Activated CD8-positive, alpha-beta T cell treated with anti-CD3 and anti-CD28 coated beads for 36 hours (primary cell): ENCODE results near the gene PLSCR1. TPM values are rescaled to one million over a fixed set of nuclear protein-coding genes. Genes with fewer than 3 reads are reported as not detected.

Experiments used
- ATAC-seq: fragments of 200-7000 bp; cut with Tn5 transposase; one replicate; pipeline ENCODE4 v1.10.0; 2021; ENCODE audit warnings: mild to moderate bottlenecking, moderate library complexity
- CTCF ChIA-PET: fragments of 350-600 bp; sonication (Branson Sonifier 250); formaldehyde crosslinking; loops from one replicate; lab custom pipeline; 2021; ENCODE audit warnings: antibody characterized with exemption; lab: Charles Lee
- POLR2A ChIA-PET: fragments of 350-600 bp; sonication (Branson Sonifier 250); formaldehyde crosslinking; loops from one replicate; lab custom pipeline; 2021; ENCODE audit warnings: antibody characterized with exemption; lab: Charles Lee
- DNase-seq: peaks from one replicate; pipeline ENCODE4 v3.0.0-alpha.2; 2020
- H3K27ac Mint-ChIP-seq: one replicate; pipeline ENCODE4 v1.8.0; 2021; ENCODE audit warnings: mild to moderate bottlenecking, mixed read lengths
- H3K27me3 Mint-ChIP-seq: one replicate; pipeline ENCODE4 v1.8.0; 2021; ENCODE audit warnings: mixed read lengths
- H3K36me3 Mint-ChIP-seq: one replicate; pipeline ENCODE4 v1.8.0; 2021; ENCODE audit warnings: low read depth, mixed read lengths
- H3K4me1 Mint-ChIP-seq: one replicate; pipeline ENCODE4 v1.8.0; 2021; ENCODE audit warnings: low read depth, mixed read lengths
- H3K4me3 Mint-ChIP-seq: one replicate; pipeline ENCODE4 v1.8.0; 2021; ENCODE audit warnings: mild to moderate bottlenecking, moderate library complexity, mixed read lengths
- H3K9me3 Mint-ChIP-seq: one replicate; pipeline ENCODE4 v1.8.0; 2021; ENCODE audit warnings: mixed read lengths
- CTCF ChIP-seq: fragments of 200-600 bp; IDR thresholded peaks from one replicate; pipeline ENCODE4 v1.8.0; 2022; ENCODE audit warnings: antibody characterized with exemption, mild to moderate bottlenecking
- intact Hi-C: fragments of 100-400 bp; cut with micrococcal nuclease; formaldehyde crosslinking; loops from one replicate; pipeline ENCODE4 v1.10.0; 2022
- total RNA-seq, 2 experiments: library from RNA; stranded (reverse); gene quantifications; one replicate each; pipeline ENCODE4 v1.2.3, GENCODE V29; 2021

PLSCR1 gene
- total RNA-seq, 2 experiments from 2014 or later, result 36.4 to 38.9 TPM

- POLR2A ChIA-PET, result no interaction called here
- Mint-ChIP-seq H3K4me1 (peaks cover 2% of the 10 kb centered on the region), H3K27ac (no peak overlapping the region), H3K27me3 (peaks cover 11% of the 10 kb centered on the region), H3K36me3 (no peaks in the 10 kb centered on the region), H3K4me3 (no peak overlapping the region), H3K9me3 (peaks cover 4% of the 10 kb centered on the region)
- ATAC-seq (no peak), DNase-seq (no peak)
- CTCF ChIA-PET, result no interaction called here
- TF ChIP-seq CTCF, result no peak
- intact Hi-C loops, result no loop called here
These were observed 40.7 kb upstream of the PLSCR1 start for GRCh38 chr3:146585156-146585555.

- H3K36me3 Mint-ChIP-seq, result no peaks in the 10 kb centered on the region
These were observed 37.6 kb upstream of the PLSCR1 start for GRCh38 chr3:146581951-146582467.

GRCh38 chr3:146581080-146581601 is 36.7 kb upstream of the PLSCR1 start:
- peaks cover 4% of the 10 kb centered on the region for H3K9me3 Mint-ChIP-seq
- peaks cover 2% of the 10 kb centered on the region for H3K4me1 Mint-ChIP-seq
- peaks cover 8% of the 10 kb centered on the region for H3K27me3 Mint-ChIP-seq
- no peak overlapping the region for H3K4me3 Mint-ChIP-seq
- ATAC-seq (no peak), DNase-seq (no peak)
- intact Hi-C loops, result no loop called here
- TF ChIP-seq CTCF, result no peak
- no peak overlapping the region for H3K27ac Mint-ChIP-seq
- no peaks in the 10 kb centered on the region for H3K36me3 Mint-ChIP-seq
- ChIA-PET CTCF (interaction anchor here (1.1 to 3.1 kb wide), 5 partner anchors 13 to 392 kb away, joined by 3 to 14 read pairs (median 3); no protein-coding TSS in a partner anchor), POLR2A (no interaction called here)

More at GRCh38 chr3:146581951-146582467, 37.6 kb upstream of the PLSCR1 start:
- H3K4me3 Mint-ChIP-seq, result no peak overlapping the region
- peaks cover 4% of the 10 kb centered on the region for H3K9me3 Mint-ChIP-seq
- POLR2A ChIA-PET, result no interaction called here
- peaks cover 2% of the 10 kb centered on the region for H3K4me1 Mint-ChIP-seq
- no peak for TF ChIP-seq CTCF
- CTCF ChIA-PET, result interaction anchor here (1.7 to 3.1 kb wide), 3 partner anchors 11 to 392 kb away, joined by 4 to 14 read pairs (median 11); no protein-coding TSS in a partner anchor
- DNase-seq (no peak), ATAC-seq (peak; percentile 56)
- H3K27ac Mint-ChIP-seq, result no peak overlapping the region
- peaks cover 8% of the 10 kb centered on the region for H3K27me3 Mint-ChIP-seq
- intact Hi-C loops, result no loop called here

- CTCF ChIA-PET, result interaction anchor here (0.6 to 2.5 kb wide), 17 partner anchors 15 to 513 kb away, joined by 3 to 23 read pairs (median 4); no protein-coding TSS in a partner anchor
- Mint-ChIP-seq H3K4me3 (no peak overlapping the region), H3K4me1 (peaks cover 2% of the 10 kb centered on the region)
These were observed 33.3 kb upstream of the PLSCR1 start for GRCh38 chr3:146577662-146578061.

More at GRCh38 chr3:146577662-146578061, 33.3 kb upstream of the PLSCR1 start:
- peak; percentile 62 for DNase-seq
- H3K36me3 Mint-ChIP-seq, result no peaks in the 10 kb centered on the region
- intact Hi-C loops, result loop anchor here (1.0 kb wide), 1 partner anchor 358 kb away; no protein-coding TSS in a partner anchor
- ATAC-seq, result no peak
- H3K27me3 Mint-ChIP-seq, result no peaks in the 10 kb centered on the region
- POLR2A ChIA-PET, result no interaction called here
- no peak overlapping the region for H3K27ac Mint-ChIP-seq
- peak; percentile 70 for TF ChIP-seq CTCF
- H3K9me3 Mint-ChIP-seq, result no peaks in the 10 kb centered on the region
